HG03442 (cell line): ENCODE data around the gene PRPF38B.
A peak's percentile ranks its signal among the peaks of the same experiment; 100 is the strongest.
"Not testable (repeated sequence)": the region's sequence is repeated elsewhere in the genome, so short reads cannot be mapped to it uniquely, and the experiment has no call there.

Experiments
- ATAC-seq: cut with Tn5 transposase; IDR thresholded peaks from one replicate; pipeline ENCODE4 v1.9.1; 2021; ENCODE audit warnings: mild to moderate bottlenecking, moderate library complexity; ENCODE audit not compliant: unreplicated experiment

PRPF38B gene

GRCh38 chr1:108678706-108679105 is 13.4 kb upstream of the PRPF38B start:
- no peak for ATAC-seq

- ATAC-seq = no peak
Observed at GRCh38 chr1:108679586-108680213, 12.4 kb upstream of the PRPF38B start.

- ATAC-seq = not testable (repeated sequence)
Observed at GRCh38 chr1:108681701-108682100, 10.4 kb upstream of the PRPF38B start.

- no peak for ATAC-seq
Observed at GRCh38 chr1:108685529-108685928, 6.6 kb upstream of the PRPF38B start.

GRCh38 chr1:108686614-108687313 is 5.3 kb upstream of the PRPF38B start:
- ATAC-seq = no peak

GRCh38 chr1:108691128-108691941 is 775 bp upstream of the PRPF38B start:
- ATAC-seq = peak; percentile 2

GRCh38 chr1:108692724-108693655 is 880 bp downstream of the PRPF38B start:
- peak; percentile 58 for ATAC-seq

GRCh38 chr1:108695535-108695934 is 3.4 kb downstream of the PRPF38B start:
- no peak for ATAC-seq

GRCh38 chr1:108699375-108700332 is 7.5 kb downstream of the PRPF38B start:
- no peak for ATAC-seq

GRCh38 chr1:108701176-108701849 is 9.2 kb downstream of the PRPF38B start:
- ATAC-seq = no peak

- not testable (repeated sequence) for ATAC-seq
Observed at GRCh38 chr1:108702109-108702508, 10.0 kb downstream of the PRPF38B start.

GRCh38 chr1:108703939-108704338 is 11.8 kb downstream of the PRPF38B start:
- peak; percentile 24 for ATAC-seq

- no peak for ATAC-seq
Observed at GRCh38 chr1:108704496-108704895, 12.4 kb downstream of the PRPF38B start.

- no peak for ATAC-seq
Observed at GRCh38 chr1:108706643-108707042, 14.5 kb downstream of the PRPF38B start.

- ATAC-seq = peak; percentile 49
Observed at GRCh38 chr1:108708691-108709660, 16.9 kb downstream of the PRPF38B start.

GRCh38 chr1:108712606-108713150 is 20.6 kb downstream of the PRPF38B start, which contains the start of gene FNDC7:
Gene FNDC7 (plus strand): TSS chr1:108712908. CDS start chr1:108712934, 26 bp downstream.
- ATAC-seq = no peak

- no peak for ATAC-seq
Observed at GRCh38 chr1:108715932-108716331, 23.8 kb downstream of the PRPF38B start.
